Memory B cell (primary cell): Measurements from ENCODE around the gene NLGN1.

Experiments used
- ATAC-seq: fragments of 150-1000 bp; cut with Tn5 transposase; 2 replicates; pipeline ENCODE4 v1.10.0; 2021; ENCODE audit warnings: low read depth, mild to moderate bottlenecking, moderate library complexity
- DNase-seq, 2 donors: peaks; one replicate each; pipeline ENCODE4 v3.0.0; 2022; ENCODE audit warnings: low spot score in 2 of 2
- H3K27ac Mint-ChIP-seq: one replicate; pipeline ENCODE4 v1.8.0; 2022; ENCODE audit warnings: mild to moderate bottlenecking, moderate library complexity, mixed read lengths
- H3K27me3 Mint-ChIP-seq: one replicate; pipeline ENCODE4 v1.8.0; 2022; ENCODE audit warnings: mixed read lengths
- H3K36me3 Mint-ChIP-seq: one replicate; pipeline ENCODE4 v1.8.0; 2022; ENCODE audit warnings: mild to moderate bottlenecking, mixed read lengths
- H3K4me1 Mint-ChIP-seq: one replicate; pipeline ENCODE4 v1.8.0; 2022; ENCODE audit warnings: mixed read lengths
- H3K4me3 Mint-ChIP-seq: one replicate; pipeline ENCODE4 v1.8.0; 2022; ENCODE audit warnings: mild to moderate bottlenecking, moderate library complexity, mixed read lengths
- H3K9me3 Mint-ChIP-seq: one replicate; pipeline ENCODE4 v1.8.0; 2022; ENCODE audit warnings: mixed read lengths

Gene NLGN1

DNA sequence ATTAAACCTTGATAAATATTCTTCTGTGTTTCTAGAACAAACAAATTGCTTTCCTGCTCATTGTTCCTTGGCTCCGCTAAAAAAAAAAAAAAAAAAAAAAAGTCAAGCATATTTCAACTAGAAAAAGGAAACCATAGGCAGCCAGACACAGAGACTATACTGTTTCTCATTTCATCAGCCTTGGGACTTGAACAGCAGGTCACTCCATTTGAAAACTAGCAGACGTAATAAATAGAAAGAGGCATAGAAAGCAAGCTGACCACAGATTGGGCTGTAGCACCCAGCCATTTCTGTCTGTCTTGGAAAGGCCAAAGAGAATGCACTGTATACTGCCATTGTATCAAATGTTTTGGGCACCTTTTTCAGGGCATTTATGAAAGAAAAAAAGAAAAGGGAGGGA lies 697.1 kb downstream of the NLGN1 start:
- Mint-ChIP-seq H3K36me3 (no peaks in the 10 kb centered on the region), H3K4me1 (no peaks in the 10 kb centered on the region), H3K4me3 (no peak overlapping the region), H3K27me3 (no peaks in the 10 kb centered on the region), H3K27ac (no peak overlapping the region), H3K9me3 (peaks cover 1% of the 10 kb centered on the region)
- no peak for DNase-seq
- ATAC-seq = no peak

DNA sequence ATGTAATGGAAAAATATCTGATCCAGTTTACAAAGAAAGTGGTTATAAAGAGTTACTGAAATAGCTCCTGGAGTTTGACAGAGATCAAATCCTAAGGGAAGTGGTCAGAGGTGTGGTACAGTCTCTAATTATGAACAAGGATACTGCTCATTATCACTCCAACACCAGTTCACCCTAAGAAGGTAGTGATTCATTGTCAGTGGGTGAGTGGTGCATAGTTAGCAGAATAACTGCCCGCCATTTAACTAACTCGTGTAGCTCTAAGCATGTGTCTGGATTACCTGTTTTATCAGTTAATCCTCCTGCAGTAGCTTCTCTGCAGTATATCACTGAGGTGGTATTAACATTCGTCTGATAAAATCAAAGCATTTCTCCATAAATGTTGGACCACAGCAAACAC lies 700.1 kb downstream of the NLGN1 start:
- no peak overlapping the region for H3K27ac Mint-ChIP-seq
- H3K4me1 Mint-ChIP-seq = no peaks in the 10 kb centered on the region
- H3K27me3 Mint-ChIP-seq = no peaks in the 10 kb centered on the region
- H3K9me3 Mint-ChIP-seq = peaks cover 3% of the 10 kb centered on the region
- DNase-seq (no peak), ATAC-seq (no peak)
- no peaks in the 10 kb centered on the region for H3K36me3 Mint-ChIP-seq
- H3K4me3 Mint-ChIP-seq = no peak overlapping the region

DNA sequence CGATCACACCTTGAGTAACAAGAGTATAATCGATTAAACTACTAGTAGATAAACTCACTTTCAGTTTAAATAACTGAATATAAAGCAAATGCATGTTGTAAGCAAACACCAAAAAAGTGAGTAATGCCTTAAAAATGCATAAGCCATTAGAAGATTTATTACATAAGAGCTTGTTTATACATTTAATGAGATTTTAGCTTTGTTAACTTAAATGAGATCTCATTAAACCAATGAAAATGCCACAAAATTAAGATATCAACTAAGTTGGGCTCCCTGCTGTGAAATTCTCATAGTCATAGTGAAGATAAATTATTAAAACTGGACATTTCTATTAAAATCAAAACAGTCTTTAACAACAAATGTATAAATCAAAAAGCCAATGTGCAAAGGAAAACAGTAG lies 701.2 kb downstream of the NLGN1 start:
- Mint-ChIP-seq H3K4me1 (no peaks in the 10 kb centered on the region), H3K9me3 (peaks cover 3% of the 10 kb centered on the region), H3K27ac (no peak overlapping the region), H3K4me3 (no peak overlapping the region), H3K36me3 (no peaks in the 10 kb centered on the region), H3K27me3 (no peaks in the 10 kb centered on the region)
- no peak for ATAC-seq
- no peak for DNase-seq

DNA sequence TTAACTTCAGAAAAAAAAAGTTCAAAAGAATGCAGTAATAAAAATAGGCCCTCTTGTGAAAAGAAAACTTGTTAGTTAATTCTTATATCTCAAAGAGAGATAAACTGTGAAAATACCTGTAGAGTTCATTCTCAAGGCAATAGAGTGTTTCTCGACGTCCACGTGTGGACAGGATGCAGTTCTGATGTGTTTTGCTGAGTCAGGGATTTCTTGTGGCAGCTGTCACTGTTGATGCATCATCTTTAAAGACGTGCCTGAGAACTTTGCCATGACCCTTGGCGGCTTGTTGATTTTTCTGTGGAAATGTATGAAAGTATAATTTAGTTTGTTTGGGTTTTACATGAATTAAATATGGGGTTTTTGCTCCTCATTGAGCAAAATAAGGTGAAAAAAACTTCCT lies 702.2 kb downstream of the NLGN1 start:
- Mint-ChIP-seq H3K4me1 (no peaks in the 10 kb centered on the region), H3K36me3 (no peaks in the 10 kb centered on the region), H3K9me3 (peaks cover 3% of the 10 kb centered on the region), H3K4me3 (no peak overlapping the region), H3K27ac (no peak overlapping the region), H3K27me3 (no peaks in the 10 kb centered on the region)
- DNase-seq = no peak
- no peak for ATAC-seq

DNA sequence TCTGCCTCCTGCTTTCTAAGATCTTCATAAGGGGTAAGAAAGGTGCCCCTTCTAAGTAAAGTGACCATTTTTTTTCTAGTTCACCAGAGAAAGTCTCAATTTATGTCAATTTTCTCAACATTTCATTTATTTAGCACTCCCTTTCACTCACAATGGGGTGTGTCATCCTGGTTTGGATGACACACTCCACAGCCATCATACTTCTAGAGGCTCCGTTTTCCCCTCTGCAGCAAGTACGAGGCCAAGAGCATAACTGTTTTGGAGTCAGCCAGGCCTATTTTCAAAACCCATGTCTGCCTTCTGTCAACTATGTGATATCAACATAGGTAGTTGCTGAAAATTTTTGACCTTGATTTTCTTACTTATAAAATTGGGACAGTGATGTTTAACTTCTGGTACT lies 703.2 kb downstream of the NLGN1 start:
- Mint-ChIP-seq H3K36me3 (no peaks in the 10 kb centered on the region), H3K9me3 (peaks cover 3% of the 10 kb centered on the region), H3K27me3 (no peaks in the 10 kb centered on the region), H3K4me3 (no peak overlapping the region), H3K4me1 (no peaks in the 10 kb centered on the region), H3K27ac (no peak overlapping the region)
- DNase-seq = no peak
- ATAC-seq = no peak

DNA sequence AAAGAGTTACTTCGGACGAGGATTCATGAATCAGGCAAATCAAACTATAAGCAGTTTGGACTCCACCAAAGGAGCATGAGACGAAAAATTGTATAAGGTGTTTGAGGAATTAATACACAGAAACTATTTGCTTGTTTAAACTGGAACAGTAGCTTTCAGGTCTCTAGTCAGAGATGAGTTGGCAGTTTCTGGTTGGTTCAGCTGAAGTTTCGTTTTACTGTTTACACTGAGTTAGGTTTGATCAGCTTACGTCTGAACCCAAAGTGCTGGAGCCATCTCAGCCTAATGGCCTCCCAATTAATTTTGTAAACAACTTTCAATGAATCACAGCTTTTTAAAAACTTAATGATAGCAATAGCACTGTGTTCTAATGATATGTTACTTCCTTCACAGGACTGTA lies 703.7 kb downstream of the NLGN1 start:
- Mint-ChIP-seq H3K4me1 (no peaks in the 10 kb centered on the region), H3K4me3 (no peak overlapping the region), H3K9me3 (peaks cover 3% of the 10 kb centered on the region), H3K27ac (no peak overlapping the region), H3K27me3 (no peaks in the 10 kb centered on the region), H3K36me3 (no peaks in the 10 kb centered on the region)
- DNase-seq (no peak), ATAC-seq (no peak)

DNA sequence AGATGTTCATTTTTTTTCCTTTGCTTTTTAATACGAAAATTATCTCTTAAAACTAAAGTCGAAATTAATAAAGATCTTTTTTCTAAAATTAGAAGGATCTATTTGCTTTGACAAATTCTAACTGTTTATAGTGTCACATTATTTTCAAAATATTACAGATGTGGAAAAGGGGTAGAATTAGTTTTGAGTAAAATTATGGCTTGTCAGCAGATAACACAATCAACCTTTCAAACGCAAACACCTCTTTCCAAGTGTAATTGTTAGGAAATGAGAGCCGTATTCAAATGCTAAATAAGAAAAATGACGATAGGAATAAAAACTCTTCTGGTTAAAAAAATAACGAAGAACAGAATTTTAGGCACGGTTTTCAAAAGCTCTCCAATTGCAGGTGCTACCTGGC lies 704.7 kb downstream of the NLGN1 start:
- Mint-ChIP-seq H3K4me3 (no peak overlapping the region), H3K36me3 (no peaks in the 10 kb centered on the region), H3K27me3 (no peaks in the 10 kb centered on the region), H3K9me3 (peaks cover 3% of the 10 kb centered on the region), H3K4me1 (no peaks in the 10 kb centered on the region), H3K27ac (no peak overlapping the region)
- ATAC-seq = no peak
- no peak for DNase-seq

DNA sequence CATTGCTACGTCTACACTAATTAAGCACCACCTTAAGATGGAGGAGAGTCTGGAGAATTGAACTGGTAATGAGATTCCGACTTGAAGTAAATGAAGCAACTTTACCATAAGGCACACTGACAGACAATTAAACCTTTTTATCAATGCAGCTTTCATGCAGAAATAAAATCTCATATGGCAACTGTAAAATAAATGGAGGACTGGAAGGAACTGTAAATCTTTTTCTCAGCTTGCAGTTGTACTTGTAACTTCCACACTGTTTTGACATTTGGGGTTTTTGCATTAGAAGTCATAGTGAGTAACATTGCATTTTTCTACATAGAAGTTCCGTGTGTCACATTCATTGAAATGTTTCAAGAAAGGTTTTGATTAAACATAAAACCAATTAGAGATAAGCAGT lies 705.3 kb downstream of the NLGN1 start:
- DNase-seq = no peak
- H3K4me1 Mint-ChIP-seq = no peaks in the 10 kb centered on the region
- ATAC-seq = no peak
- no peak overlapping the region for H3K27ac Mint-ChIP-seq
- H3K36me3 Mint-ChIP-seq = no peaks in the 10 kb centered on the region
- no peak overlapping the region for H3K4me3 Mint-ChIP-seq
- H3K9me3 Mint-ChIP-seq = peaks cover 3% of the 10 kb centered on the region
- no peaks in the 10 kb centered on the region for H3K27me3 Mint-ChIP-seq

DNA sequence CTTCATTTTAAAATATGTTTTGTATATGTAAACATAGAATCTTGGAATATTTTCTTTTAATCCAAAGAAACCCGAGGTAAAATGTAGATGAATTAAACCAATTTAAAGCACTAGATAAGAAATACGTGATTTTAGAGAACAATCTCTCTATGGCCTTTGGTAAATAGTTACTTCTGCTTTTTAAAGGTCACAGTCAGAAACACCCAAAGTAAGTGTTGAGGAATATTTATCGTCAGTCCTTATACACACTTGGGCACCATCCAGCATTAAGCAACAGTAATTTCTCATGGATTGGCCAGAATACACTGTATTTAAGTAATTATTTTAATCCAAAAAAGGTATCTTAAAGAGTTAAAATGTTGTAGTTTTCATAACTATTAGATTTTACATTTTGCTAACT lies 713.2 kb downstream of the NLGN1 start:
- ATAC-seq = no peak
- peaks cover 3% of the 10 kb centered on the region for H3K9me3 Mint-ChIP-seq
- H3K27ac Mint-ChIP-seq = no peak overlapping the region

DNA sequence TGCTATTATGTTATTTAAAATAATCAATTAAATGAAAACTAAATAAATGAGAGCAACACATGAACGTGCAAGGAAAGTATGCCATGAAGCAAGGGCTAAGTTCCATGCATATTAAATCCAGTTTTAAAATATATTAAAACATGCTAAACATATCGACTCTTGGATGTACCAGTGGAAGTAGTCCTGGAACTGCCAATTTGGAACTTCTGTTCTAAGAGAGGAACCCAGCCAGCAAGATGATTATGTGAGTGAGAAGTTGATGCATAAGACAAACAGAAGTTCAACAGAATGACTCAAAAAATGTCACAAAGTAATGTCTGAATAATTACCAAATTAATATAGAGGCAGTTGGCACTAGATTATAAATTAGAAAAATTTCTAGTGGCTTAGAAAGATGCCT lies 714.2 kb downstream of the NLGN1 start:
- no peaks in the 10 kb centered on the region for H3K27me3 Mint-ChIP-seq
- H3K27ac Mint-ChIP-seq = no peak overlapping the region
- peaks cover 3% of the 10 kb centered on the region for H3K9me3 Mint-ChIP-seq
- ATAC-seq (no peak), DNase-seq (no peak)
- H3K4me3 Mint-ChIP-seq = no peak overlapping the region
- H3K4me1 Mint-ChIP-seq = no peaks in the 10 kb centered on the region
- H3K36me3 Mint-ChIP-seq = no peaks in the 10 kb centered on the region

More for the DNA sequence above, 713.2 kb downstream of the NLGN1 start:
- H3K4me3 Mint-ChIP-seq = no peak overlapping the region
- DNase-seq = no peak
- no peaks in the 10 kb centered on the region for H3K36me3 Mint-ChIP-seq
- H3K27me3 Mint-ChIP-seq = no peaks in the 10 kb centered on the region
- no peaks in the 10 kb centered on the region for H3K4me1 Mint-ChIP-seq

DNA sequence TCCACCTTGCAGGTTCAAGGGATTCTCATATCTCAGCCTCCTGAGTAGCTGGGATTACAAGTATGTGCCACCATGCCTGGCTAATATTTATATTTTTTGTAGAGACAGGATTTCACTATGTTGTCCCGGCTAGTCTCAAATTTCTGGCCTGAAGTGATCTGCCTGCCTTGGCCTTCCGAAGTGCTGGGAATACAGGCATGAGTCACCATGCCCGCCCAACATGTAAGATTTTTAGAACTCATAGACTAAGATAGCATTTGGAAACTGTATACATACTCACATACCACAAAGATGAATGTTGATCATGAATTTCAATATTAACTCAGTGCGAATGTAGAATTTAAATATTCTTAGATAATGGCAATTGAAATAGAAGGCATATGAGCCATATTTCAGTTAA lies 718.9 kb downstream of the NLGN1 start:
- no peak for ATAC-seq
- Mint-ChIP-seq H3K9me3 (no peaks in the 10 kb centered on the region), H3K27me3 (no peaks in the 10 kb centered on the region), H3K27ac (no peak overlapping the region), H3K4me3 (no peak overlapping the region), H3K36me3 (no peaks in the 10 kb centered on the region), H3K4me1 (no peaks in the 10 kb centered on the region)
- DNase-seq = no peak

DNA sequence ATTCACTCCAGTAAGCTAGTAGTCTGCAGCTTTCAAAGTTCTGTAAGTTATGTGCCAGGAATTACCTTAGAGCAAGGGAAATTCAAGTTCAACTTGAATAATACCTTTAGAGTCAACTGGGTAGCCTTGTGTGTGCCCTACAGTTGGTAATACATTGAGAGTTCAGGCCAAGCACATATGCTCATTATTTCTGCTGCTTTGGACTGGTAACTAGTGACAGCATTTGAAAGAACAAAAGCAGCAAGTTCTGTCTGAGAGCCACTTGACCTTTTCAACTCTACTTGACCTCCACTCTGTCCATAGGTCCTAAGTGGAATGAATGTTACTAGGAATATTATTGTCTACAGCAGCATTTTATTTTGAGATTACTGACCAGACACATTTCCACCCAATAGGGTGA lies 723.5 kb downstream of the NLGN1 start:
- Mint-ChIP-seq H3K4me1 (no peaks in the 10 kb centered on the region), H3K36me3 (no peaks in the 10 kb centered on the region), H3K4me3 (no peak overlapping the region), H3K27ac (no peak overlapping the region), H3K9me3 (peaks cover 7% of the 10 kb centered on the region), H3K27me3 (no peaks in the 10 kb centered on the region)
- DNase-seq (no peak), ATAC-seq (no peak)

DNA sequence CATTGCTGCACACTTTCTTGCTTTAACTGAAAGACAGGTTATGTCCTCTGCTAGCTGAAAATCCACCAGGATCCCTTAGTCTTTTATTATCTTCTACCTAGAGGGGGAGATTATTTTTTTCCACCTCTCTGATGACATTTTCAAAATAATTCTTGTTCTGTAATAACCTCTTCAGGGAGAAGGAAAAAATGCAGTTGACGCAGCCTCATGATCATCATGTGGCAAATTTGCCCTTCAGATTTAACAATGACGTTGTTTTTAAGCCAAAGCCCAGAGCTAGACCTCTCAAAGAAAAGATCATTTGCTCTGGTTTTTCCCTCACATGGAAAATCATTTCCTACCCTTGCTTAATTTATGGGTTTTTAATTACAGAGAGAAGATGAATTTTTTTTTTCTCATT lies 724.9 kb downstream of the NLGN1 start:
- Mint-ChIP-seq H3K4me3 (no peak overlapping the region), H3K4me1 (no peaks in the 10 kb centered on the region), H3K36me3 (no peaks in the 10 kb centered on the region), H3K27ac (no peak overlapping the region), H3K27me3 (no peaks in the 10 kb centered on the region), H3K9me3 (peaks cover 7% of the 10 kb centered on the region)
- DNase-seq (no peak), ATAC-seq (no peak)

DNA sequence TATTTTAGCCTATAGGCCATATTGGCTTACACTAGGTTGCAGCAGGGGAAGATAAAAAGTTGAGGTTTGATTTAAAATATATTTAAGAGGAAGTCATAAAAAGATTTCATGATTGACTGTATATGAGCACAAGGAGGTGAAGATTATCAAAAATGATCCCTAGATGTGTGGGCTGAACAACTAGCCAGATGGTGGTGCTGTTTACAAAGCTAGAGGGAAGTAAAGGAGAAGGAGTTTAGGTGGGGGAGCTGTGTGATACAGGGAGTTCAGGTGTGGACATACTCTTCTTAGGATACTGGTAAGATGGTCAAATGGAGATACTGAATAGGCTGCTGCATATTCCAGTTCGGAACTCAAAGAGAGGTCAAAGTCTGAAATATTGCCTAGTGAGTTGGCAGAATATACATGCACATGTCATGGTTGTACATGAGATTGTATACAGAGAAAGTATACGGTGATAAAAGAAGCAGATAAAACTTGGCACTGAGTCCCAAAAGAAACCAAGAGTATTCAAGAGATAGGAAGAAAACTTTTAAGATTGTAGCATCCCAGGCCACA lies 727.8 kb downstream of the NLGN1 start:
- H3K27ac Mint-ChIP-seq = no peak overlapping the region
- H3K36me3 Mint-ChIP-seq = no peaks in the 10 kb centered on the region
- peaks cover 7% of the 10 kb centered on the region for H3K9me3 Mint-ChIP-seq
- H3K4me3 Mint-ChIP-seq = no peak overlapping the region
- DNase-seq (no peak), ATAC-seq (no peak)
- no peaks in the 10 kb centered on the region for H3K4me1 Mint-ChIP-seq
- H3K27me3 Mint-ChIP-seq = no peaks in the 10 kb centered on the region

DNA sequence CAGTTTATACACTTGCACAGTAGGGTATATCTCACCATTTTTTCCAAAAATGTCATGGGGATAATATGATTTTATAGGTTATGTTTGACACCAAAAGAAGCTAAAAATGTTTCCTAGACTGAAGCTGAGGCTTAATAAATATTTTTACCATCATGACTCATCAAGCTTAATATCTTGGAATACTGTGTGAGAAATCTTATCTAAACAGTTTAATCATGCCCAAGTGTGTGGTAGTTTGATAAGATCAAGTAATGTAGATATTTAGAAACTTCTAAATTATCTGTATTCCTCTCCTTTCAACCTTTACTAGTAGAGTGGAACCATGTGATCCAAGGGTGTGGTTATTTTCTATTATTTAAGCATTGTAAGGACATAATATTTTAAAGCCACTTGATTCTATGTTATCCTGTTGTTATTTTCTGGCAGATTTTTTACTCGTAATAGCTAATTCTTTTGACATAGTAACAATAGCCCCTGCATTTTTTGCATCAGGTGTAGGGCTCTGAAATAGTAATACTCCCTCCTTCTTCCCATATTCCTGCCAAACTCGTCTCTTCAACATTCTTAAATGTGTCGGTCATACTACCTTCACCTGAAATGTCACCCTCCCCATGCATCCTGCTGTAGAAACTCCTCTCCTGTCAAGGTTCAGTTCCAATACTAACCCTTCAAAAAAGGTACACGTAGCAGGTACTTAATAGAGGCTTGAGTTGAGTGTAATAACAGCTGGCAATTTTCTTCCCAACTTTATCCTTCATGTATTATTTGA lies 729.6 kb downstream of the NLGN1 start:
- H3K27me3 Mint-ChIP-seq = no peaks in the 10 kb centered on the region
- DNase-seq (no peak), ATAC-seq (no peak)
- no peak overlapping the region for H3K27ac Mint-ChIP-seq
- H3K4me3 Mint-ChIP-seq = no peak overlapping the region
- no peaks in the 10 kb centered on the region for H3K36me3 Mint-ChIP-seq
- no peaks in the 10 kb centered on the region for H3K4me1 Mint-ChIP-seq
- H3K9me3 Mint-ChIP-seq = peaks cover 4% of the 10 kb centered on the region
